Measurements from ENCODE around the gene SNAP29. TPM values are rescaled to one million over a fixed set of nuclear protein-coding genes. Genes with fewer than 3 reads are reported as not detected.
"Not testable (repeated sequence)": the region's sequence is repeated elsewhere in the genome, so short reads cannot be mapped to it uniquely, and the experiment has no call there.

SNAP29 gene
- total RNA-seq, 1 experiment from 2014 or later, result 5.4 TPM

- DNase-seq (ENCODE audit: low read depth), result no peak
These were observed 24.1 kb upstream of the SNAP29 start for GRCh38 chr22:20834725-20835124.

GRCh38 chr22:20836987-20837823 is 21.6 kb upstream of the SNAP29 start:
- no peak for DNase-seq (ENCODE audit: low read depth)

- not testable (repeated sequence) for DNase-seq (ENCODE audit: low read depth)
These were observed 19.5 kb upstream of the SNAP29 start for GRCh38 chr22:20839354-20839753.

- no peak for DNase-seq (ENCODE audit: low read depth)
These were observed 18.8 kb upstream of the SNAP29 start for GRCh38 chr22:20839837-20840645.

- no peak for DNase-seq (ENCODE audit: low read depth)
These were observed 18.0 kb upstream of the SNAP29 start for GRCh38 chr22:20840646-20841371.

GRCh38 chr22:20843501-20843900 is 15.3 kb upstream of the SNAP29 start:
- no peak for DNase-seq (ENCODE audit: low read depth)

GRCh38 chr22:20844055-20845037 is 14.5 kb upstream of the SNAP29 start:
- DNase-seq (ENCODE audit: low read depth), result no peak

- no peak for DNase-seq (ENCODE audit: low read depth)
These were observed 11.4 kb upstream of the SNAP29 start for GRCh38 chr22:20847318-20847822.

GRCh38 chr22:20852076-20852475 is 6.7 kb upstream of the SNAP29 start:
- DNase-seq (ENCODE audit: low read depth), result no peak

- no peak for DNase-seq (ENCODE audit: low read depth)
These were observed 6.3 kb upstream of the SNAP29 start for GRCh38 chr22:20852503-20852902.

- no peak for DNase-seq (ENCODE audit: low read depth)
These were observed 5.6 kb upstream of the SNAP29 start for GRCh38 chr22:20853236-20853660.

- DNase-seq (ENCODE audit: low read depth), result no peak
These were observed 1.6 kb upstream of the SNAP29 start for GRCh38 chr22:20857247-20857643.

- DNase-seq (ENCODE audit: low read depth), result peak; percentile 87
These were observed 781 bp upstream of the SNAP29 start for GRCh38 chr22:20857838-20858614.

- no peak for DNase-seq (ENCODE audit: low read depth)
These were observed 808 bp downstream of the SNAP29 start for GRCh38 chr22:20859615-20860014.

GRCh38 chr22:20862540-20862939 is 3.7 kb downstream of the SNAP29 start:
- DNase-seq (ENCODE audit: low read depth), result no peak

GRCh38 chr22:20863366-20863765 is 4.6 kb downstream of the SNAP29 start:
- DNase-seq (ENCODE audit: low read depth), result no peak

- no peak for DNase-seq (ENCODE audit: low read depth)
These were observed 5.5 kb downstream of the SNAP29 start for GRCh38 chr22:20864186-20864908.

GRCh38 chr22:20865331-20865730 is 6.5 kb downstream of the SNAP29 start:
- no peak for DNase-seq (ENCODE audit: low read depth)

GRCh38 chr22:20865875-20866445 is 7.2 kb downstream of the SNAP29 start:
- DNase-seq (ENCODE audit: low read depth), result no peak
